CD4-positive, alpha-beta T cell treated with Interleukin-6 for 4 hours (primary cell): ENCODE data around the gene MGAT5B.
"Not testable (repeated sequence)": the region's sequence is repeated elsewhere in the genome, so short reads cannot be mapped to it uniquely, and the experiment has no call there.

ENCODE experiments used
- DNase-seq: peaks from one replicate; pipeline ENCODE4 v3.0.0-alpha.2; 2020; ENCODE audit warnings: mixed read lengths

The MGAT5B gene

GRCh38 chr17:76868176-76868668 is at the start of gene MGAT5B:
Gene MGAT5B (plus strand): TSS chr17:76868404. CDS start chr17:76869030, 626 bp downstream.
- peak; percentile 83 for DNase-seq

GRCh38 chr17:76820039-76820438 is 48.2 kb upstream of the MGAT5B start:
- DNase-seq = no peak

GRCh38 chr17:76820561-76820960 is 47.6 kb upstream of the MGAT5B start:
- no peak for DNase-seq

- DNase-seq = no peak
Measured at GRCh38 chr17:76822184-76822778, 45.9 kb upstream of the MGAT5B start.

- DNase-seq = no peak
Measured at GRCh38 chr17:76824093-76824492, 44.1 kb upstream of the MGAT5B start.

- DNase-seq = peak; percentile 16
Measured at GRCh38 chr17:76826330-76827068, 41.7 kb upstream of the MGAT5B start.

GRCh38 chr17:76827736-76828135 is 40.5 kb upstream of the MGAT5B start:
- no peak for DNase-seq

GRCh38 chr17:76830987-76831715 is 37.1 kb upstream of the MGAT5B start:
- no peak for DNase-seq

- no peak for DNase-seq
Measured at GRCh38 chr17:76833034-76833644, 35.1 kb upstream of the MGAT5B start.

GRCh38 chr17:76833747-76834146 is 34.5 kb upstream of the MGAT5B start:
- DNase-seq = no peak

GRCh38 chr17:76834870-76835269 is 33.3 kb upstream of the MGAT5B start:
- no peak for DNase-seq

GRCh38 chr17:76840443-76840767 is 27.8 kb upstream of the MGAT5B start:
- DNase-seq = no peak

- no peak for DNase-seq
Measured at GRCh38 chr17:76840884-76841775, 27.1 kb upstream of the MGAT5B start.

- no peak for DNase-seq
Measured at GRCh38 chr17:76841776-76842405, 26.3 kb upstream of the MGAT5B start.

GRCh38 chr17:76843068-76843467 is 25.1 kb upstream of the MGAT5B start:
- not testable (repeated sequence) for DNase-seq

GRCh38 chr17:76843703-76844484 is 24.3 kb upstream of the MGAT5B start:
- no peak for DNase-seq

- DNase-seq = no peak
Measured at GRCh38 chr17:76844485-76844829, 23.7 kb upstream of the MGAT5B start.

GRCh38 chr17:76844846-76845245 is 23.4 kb upstream of the MGAT5B start:
- DNase-seq = no peak

- no peak for DNase-seq
Measured at GRCh38 chr17:76845541-76846017, 22.6 kb upstream of the MGAT5B start.

GRCh38 chr17:76847031-76847430 is 21.2 kb upstream of the MGAT5B start:
- no peak for DNase-seq

- no peak for DNase-seq
Measured at GRCh38 chr17:76848670-76849069, 19.5 kb upstream of the MGAT5B start.
